GM20000 (cell line): Measurements from ENCODE around the gene TLE3.

Source experiments
- DNase-seq: peaks from one replicate; pipeline ENCODE4 v3.0.0; 2012; ENCODE audit warnings: low spot score
- TF ChIP-seq, protein P1 (sequence below): IDR thresholded peaks from 2 replicates; pipeline ENCODE4 v1.5.1; 2012; ENCODE audit warnings: mild to moderate bottlenecking, control low read depth; ENCODE audit errors: extremely low read depth, missing control alignments

The TLE3 gene

DNA sequence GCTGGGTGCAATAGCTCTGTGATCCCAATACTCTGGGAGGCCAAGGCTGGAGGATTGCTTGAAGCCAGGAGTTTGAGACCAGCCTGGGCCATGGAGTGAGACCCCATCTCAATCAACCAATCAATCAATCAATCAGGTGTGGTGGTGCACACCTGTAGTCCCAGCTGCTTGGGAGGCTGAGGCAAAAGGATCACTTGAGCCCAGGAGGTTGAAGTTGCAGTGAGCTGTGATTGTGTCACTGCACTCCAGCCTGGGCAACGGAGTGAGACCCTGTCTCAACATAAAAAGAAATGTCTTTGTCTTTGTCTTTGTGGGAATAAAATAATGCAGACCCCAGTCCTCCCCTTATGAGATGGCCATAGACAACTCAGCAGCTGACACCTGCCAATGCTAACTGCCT lies 34.9 kb upstream of the TLE3 start:
- TF ChIP-seq, protein P1, sequence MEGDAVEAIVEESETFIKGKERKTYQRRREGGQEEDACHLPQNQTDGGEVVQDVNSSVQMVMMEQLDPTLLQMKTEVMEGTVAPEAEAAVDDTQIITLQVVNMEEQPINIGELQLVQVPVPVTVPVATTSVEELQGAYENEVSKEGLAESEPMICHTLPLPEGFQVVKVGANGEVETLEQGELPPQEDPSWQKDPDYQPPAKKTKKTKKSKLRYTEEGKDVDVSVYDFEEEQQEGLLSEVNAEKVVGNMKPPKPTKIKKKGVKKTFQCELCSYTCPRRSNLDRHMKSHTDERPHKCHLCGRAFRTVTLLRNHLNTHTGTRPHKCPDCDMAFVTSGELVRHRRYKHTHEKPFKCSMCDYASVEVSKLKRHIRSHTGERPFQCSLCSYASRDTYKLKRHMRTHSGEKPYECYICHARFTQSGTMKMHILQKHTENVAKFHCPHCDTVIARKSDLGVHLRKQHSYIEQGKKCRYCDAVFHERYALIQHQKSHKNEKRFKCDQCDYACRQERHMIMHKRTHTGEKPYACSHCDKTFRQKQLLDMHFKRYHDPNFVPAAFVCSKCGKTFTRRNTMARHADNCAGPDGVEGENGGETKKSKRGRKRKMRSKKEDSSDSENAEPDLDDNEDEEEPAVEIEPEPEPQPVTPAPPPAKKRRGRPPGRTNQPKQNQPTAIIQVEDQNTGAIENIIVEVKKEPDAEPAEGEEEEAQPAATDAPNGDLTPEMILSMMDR = no peak
- DNase-seq = no peak

DNA sequence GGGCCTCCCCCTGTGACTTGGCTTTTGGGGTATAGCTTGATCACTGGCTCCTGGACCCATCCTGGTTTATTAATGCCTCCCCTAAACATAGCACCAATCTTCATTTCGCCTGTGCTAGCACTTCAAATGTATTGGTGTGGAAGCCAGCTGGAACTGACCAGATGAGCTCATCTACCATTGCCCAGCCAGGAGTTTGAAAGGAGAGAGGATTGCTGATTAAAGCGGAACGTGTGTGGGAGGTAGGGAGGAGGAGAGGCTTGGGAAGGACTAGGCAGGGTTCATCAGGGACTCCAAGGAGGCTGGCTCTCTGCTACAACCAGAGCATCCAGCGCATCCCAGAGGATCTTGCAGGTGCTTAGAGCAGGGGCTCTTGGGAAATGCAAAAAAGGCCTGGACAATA lies 34.4 kb upstream of the TLE3 start:
- no peak for DNase-seq
- TF ChIP-seq, protein P1 = no peak

DNA sequence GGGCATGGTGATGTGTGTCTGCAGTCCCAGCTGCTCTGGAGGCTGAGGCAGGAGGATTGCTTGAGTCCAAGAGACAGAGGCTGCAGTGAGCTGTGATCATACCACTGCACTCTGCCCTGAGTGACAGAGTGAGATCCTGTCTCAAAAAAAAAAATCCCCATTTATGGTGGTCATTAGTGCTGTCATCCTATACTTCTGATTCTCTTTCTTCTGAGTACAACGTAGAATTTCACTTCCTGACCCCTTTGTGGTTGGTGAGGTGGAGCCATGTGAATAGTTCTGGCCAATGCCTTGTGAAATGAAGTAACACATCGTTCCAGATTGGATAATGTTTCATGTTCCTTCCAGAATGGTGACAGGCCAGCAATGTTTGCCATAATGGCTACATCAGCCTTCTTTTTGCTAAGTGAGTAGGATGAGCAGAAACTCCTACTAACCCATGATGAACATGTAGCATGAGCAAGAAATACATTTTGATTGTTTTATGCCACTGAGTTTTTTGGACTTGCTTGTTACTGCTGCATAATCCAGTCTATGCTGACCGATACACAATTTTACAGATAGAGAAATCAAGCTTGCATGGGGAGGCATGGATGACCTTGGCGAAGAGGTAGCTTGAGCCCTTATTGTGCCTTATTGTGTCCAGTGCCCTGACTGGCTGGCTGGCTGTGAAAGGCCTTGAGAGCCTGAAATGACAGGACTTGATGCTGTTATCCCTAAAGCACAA lies 30.9 kb upstream of the TLE3 start:
- DNase-seq = no peak
- TF ChIP-seq, protein P1 = no peak

DNA sequence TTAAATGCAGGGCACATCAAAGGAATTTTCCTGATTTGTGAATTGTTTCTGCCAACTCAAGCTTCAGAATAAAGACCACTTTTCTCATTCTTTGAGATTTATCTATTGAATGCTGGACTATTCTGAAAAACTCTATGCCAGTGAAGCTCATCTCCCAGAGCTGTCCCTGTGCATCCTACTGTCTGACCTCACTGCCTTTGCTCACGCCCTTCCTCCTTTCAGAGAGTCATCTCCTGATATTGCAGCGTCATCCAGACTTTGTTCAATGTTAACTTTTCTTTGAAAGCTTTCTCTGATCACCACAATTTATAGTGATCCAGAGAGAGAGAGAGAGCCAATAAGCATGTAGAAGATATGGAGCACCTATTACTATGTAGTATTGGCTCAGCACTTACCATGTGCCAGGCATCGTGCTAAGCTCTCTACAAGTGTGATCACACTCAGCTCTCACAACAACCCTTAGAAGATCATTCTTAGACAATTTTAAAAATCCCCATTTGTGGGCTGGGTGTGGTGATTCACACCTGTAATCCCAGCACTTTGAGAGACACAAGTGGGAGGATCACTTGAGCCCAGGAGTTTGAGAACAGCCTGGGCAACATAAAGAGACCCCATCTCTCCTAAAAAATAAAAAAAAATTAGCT lies 30.2 kb upstream of the TLE3 start:
- no peak for DNase-seq
- TF ChIP-seq, protein P1 = no peak

DNA sequence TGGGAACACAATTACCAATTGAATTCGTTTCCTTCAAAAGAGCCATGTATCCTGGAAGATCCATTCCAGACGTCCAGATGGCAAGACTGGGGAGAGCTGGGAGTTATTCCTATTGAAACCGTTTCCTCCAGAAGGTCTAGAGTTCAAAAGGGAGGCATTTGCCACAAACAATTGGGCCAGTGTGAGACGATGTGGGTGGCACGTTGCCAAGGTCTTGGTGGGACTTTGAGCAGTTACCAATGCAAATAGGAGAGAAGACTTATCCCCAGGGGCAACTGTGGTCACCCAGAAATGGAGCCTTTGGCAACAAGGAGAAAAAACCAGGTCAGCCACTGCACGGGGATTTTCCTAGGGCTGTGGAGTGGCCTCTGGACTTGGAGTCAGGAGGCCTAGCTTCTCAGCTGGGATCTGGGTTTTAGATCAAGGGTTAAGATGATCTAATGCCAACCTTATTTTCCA lies 29.6 kb upstream of the TLE3 start:
- no peak for DNase-seq
- TF ChIP-seq, protein P1 = no peak

DNA sequence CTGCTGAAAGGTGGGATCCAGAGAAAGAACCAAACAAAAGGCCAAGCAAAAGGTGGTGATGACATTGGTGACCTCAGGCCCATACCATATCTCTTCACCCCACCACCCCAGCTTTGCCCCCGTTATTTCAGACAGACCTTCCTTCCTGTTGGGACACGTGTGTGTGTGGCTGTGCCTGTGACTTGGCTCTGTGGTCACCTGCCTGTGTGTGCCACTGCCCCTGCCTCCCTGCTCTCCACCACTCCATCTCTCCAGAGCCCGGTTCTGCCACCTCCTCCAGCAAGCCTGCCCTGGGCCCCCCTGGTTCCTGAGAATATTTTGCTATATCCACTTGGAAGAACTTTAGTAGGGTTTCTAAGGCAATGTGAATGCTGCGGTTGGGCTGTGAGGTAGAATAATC lies 28.6 kb upstream of the TLE3 start:
- TF ChIP-seq, protein P1 = no peak
- DNase-seq = no peak

DNA sequence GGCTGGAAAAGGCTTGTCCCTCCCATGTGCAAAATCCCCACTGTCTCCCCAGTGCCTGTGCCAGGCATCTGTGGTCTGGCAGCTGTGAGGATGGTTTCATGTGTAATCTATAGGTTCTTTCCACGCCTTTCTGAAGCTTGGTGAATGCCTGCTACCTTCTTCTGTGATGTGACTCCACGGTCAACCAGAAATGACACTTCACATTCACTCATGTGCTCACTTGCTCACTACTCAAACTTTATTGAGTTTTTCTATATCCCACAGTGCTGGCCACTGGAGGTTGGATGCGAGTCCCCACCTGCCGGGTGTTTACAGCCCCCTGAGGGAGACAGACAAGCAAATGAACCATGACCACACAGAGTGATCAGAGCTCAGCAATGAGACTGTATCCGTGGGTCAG lies 27.9 kb upstream of the TLE3 start:
- no peak for DNase-seq
- TF ChIP-seq, protein P1 = no peak
